GM12875 (cell line): ENCODE measurements around the gene FNIP2.

Source experiments
- H3K4me3 ChIP-seq: one replicate; pipeline ENCODE4 v1.5.1; 2011; ENCODE audit warnings: low read depth, low read length, control low read depth
- TF ChIP-seq, protein P1 (sequence below): IDR thresholded peaks from 2 replicates; pipeline ENCODE4 v1.5.1; 2011; ENCODE audit warnings: low read depth, mild to moderate bottlenecking, control low read depth, inconsistent platforms, low read length, moderate library complexity, borderline replicate concordance; ENCODE audit not compliant: insufficient read depth

FNIP2 gene

DNA sequence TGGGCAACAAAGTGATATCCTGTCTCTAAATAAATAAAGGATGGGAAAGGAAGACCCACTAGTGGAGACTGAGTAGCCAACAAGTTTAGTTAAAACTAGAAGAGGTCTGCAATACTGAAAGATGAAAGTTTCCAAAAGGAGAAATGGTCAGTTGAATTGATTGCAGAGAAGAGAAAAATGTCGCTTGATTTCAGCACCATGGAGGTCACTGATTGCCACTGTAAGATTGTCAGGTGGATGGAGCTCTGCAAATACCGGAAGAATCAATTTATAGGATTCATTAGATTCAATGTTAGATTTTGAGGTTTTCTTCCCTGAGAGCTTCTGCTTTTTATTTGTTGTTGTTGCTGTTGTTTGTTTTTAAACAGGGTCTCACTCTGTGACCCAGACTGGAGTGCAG is 5.4 kb upstream of the FNIP2 start:
- TF ChIP-seq, protein P1, sequence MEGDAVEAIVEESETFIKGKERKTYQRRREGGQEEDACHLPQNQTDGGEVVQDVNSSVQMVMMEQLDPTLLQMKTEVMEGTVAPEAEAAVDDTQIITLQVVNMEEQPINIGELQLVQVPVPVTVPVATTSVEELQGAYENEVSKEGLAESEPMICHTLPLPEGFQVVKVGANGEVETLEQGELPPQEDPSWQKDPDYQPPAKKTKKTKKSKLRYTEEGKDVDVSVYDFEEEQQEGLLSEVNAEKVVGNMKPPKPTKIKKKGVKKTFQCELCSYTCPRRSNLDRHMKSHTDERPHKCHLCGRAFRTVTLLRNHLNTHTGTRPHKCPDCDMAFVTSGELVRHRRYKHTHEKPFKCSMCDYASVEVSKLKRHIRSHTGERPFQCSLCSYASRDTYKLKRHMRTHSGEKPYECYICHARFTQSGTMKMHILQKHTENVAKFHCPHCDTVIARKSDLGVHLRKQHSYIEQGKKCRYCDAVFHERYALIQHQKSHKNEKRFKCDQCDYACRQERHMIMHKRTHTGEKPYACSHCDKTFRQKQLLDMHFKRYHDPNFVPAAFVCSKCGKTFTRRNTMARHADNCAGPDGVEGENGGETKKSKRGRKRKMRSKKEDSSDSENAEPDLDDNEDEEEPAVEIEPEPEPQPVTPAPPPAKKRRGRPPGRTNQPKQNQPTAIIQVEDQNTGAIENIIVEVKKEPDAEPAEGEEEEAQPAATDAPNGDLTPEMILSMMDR = no peak
- H3K4me3 ChIP-seq = no peak overlapping the region

DNA sequence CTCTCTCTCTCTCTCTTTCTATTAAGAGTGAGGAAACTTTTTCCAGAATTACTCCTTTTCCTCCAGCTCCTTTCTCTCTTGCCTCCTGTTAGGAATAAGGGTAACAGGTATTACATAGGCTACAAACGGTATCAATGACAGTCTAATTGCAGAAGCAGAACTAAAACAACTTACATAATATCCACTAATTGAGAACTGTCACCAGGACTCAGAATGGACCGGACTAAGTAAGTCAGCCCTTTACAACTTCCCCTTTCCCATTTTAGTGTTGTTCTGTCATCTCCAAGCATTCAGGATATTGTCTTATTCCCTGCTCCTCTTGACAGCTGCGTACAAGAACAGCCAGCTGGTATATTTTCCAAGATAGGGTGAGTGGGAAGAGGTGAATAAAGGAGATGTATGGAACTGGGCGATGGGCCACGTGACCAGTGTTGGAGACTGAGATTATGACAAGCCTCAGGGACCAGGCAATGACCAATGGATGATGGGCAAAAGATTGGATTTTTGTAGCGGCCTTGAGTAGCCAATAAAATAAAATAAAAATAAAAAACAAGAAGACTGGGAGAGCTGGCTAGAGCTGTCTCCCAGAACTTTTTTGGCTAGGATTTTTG is 2.3 kb upstream of the FNIP2 start:
- TF ChIP-seq, protein P1 = no peak
- no peak overlapping the region for H3K4me3 ChIP-seq

DNA sequence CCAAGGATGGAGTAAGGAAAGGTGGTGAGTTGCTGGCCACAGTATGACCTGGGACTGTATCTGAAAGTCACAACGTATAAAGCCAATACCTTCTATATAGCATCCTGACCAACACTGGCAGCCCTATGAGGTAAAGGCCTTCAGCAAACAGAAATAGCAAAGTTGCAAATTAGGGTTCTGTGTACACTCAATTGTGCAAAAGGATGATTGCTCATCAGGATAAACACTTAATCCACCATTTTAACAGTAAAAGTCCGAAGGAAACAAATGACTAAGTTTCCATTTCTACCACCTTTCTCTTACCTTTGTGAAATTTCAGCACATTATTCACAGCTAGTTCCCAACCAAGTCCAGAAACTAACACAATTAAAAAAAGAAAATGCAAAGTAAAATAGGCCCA is 1.4 kb upstream of the FNIP2 start:
- TF ChIP-seq, protein P1 = no peak
- no peak overlapping the region for H3K4me3 ChIP-seq

DNA sequence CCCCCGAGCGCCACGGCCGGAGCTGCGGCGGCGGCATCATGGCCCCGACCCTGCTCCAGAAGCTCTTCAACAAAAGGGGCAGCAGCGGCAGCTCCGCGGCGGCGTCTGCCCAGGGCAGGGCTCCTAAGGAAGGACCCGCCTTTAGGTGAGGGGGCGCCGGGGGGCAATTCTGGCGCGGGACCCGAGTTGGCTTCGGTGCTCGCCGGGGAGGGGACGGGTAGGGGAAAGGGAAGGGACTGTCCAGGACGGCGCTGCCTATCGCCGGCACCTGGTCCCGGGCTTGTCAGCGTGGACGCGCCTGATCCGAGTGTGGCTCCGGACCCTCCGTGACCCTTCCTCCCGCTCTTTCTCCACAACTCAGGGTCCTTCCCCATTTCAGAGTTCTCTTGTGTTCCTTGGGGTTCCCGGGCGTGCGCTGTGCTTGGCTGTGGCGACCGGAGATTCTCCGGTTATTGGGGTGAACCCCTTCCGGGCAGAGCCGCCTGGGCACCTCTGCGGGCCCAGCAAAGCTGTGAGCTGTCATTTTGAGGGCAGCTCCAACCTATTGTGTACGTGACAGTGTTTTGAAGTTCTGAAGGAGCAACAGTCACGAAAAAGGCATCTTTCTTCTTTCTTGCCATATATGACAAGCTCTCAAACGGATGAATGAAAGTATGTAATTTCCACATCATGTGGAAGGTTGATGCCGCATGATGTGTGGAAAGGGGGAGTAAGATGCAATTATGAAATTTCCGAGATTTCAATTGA is 522 bp downstream of the FNIP2 start:
- H3K4me3 ChIP-seq = peak overlapping the region; percentile 47
- TF ChIP-seq, protein P1 = no peak

DNA sequence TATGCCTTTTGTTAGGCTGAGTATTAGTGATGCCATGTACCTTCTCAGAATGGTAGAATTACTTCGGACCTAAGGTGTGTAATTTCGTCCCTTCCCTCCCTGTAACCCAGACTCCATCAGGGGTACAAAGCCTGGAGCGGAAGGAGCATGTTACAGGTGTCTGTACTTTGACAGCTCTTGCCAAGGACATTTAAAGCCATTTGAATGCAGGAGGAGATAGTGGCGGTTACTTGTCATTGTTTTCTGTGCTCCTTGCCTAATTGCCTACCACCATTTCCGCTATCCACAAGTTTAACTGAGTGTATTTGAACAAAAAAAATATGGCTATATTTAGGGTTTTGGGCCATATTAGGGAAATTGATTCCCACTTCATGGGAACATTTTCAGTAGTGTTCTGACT is 1.8 kb downstream of the FNIP2 start:
- H3K4me3 ChIP-seq = no peak overlapping the region

DNA sequence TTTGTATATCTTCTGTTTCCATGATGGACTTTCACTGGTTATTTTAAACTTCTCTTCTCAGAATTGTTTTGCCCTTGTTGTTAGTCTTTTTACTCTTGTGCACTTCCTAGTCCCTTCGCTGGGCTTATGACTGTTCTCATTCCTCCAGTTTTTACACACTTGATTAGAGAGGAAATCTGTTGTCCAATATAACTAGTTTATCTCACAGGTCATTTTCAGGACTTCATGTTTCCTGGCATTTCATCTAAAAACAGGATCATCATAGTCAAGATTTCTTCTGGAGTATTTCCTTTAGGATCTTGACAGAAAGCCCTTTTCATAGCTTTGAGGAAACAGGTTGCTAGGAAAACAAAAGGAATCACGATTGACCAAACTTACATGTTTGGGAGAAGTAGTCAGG is 3.0 kb downstream of the FNIP2 start:
- TF ChIP-seq, protein P1 = no peak
- H3K4me3 ChIP-seq = no peak overlapping the region

More for the DNA sequence above, 1.8 kb downstream of the FNIP2 start:
- TF ChIP-seq, protein P1 = no peak

DNA sequence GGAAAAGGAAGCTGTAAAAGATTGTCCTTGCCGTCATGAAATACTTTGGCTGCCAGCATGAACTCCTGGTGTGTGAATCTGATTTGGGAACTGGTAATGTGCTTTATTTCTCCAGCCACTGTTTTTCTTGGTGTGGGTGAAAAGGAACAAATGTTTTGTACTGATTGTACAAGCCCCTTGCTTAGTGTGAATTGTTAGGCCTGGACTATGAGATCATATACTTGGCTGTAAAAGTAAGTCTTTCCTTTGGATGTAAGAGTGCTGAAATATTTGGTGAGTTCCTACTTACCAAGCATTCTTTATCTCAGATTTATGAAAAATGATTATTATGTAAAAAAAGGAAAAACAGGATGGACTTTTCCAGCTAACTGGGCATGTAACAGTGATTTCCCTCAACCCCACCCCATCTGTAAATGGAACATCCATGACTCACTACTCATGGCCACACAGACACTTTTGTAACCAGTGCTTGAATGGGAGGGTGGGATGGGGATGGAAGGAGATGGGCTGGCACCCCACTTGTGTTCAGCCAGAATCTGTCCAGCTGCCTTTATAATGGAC is 6.3 kb downstream of the FNIP2 start:
- no peak overlapping the region for H3K4me3 ChIP-seq
- TF ChIP-seq, protein P1 = no peak
